GM12891 (cell line): ENCODE data around the gene TAF10.

Experiments
- PAX5 ChIP-seq: IDR thresholded peaks from 2 replicates; pipeline ENCODE4 v1.6.1; 2011; ENCODE audit warnings: low read length, moderate library complexity, mild to moderate bottlenecking; ENCODE audit not compliant: insufficient read depth, severe bottlenecking
- POLR2A ChIP-seq: IDR thresholded peaks from 2 replicates; pipeline ENCODE4 v1.6.1; 2011; ENCODE audit warnings: low read depth, low read length, control low read depth
- POLR2AphosphoS5 ChIP-seq: IDR thresholded peaks from 2 replicates; pipeline ENCODE4 v1.6.1; 2011; ENCODE audit warnings: low read depth, low read length, control low read depth
- POU2F2 ChIP-seq: IDR thresholded peaks from 2 replicates; pipeline ENCODE4 v1.6.1; 2011; ENCODE audit warnings: low read depth, mild to moderate bottlenecking, control low read depth, low read length, moderate library complexity
- SPI1 ChIP-seq: IDR thresholded peaks from 2 replicates; pipeline ENCODE4 v1.6.1; 2011; ENCODE audit warnings: low read depth, low read length, control low read depth
- TAF1 ChIP-seq: IDR thresholded peaks from 2 replicates; pipeline ENCODE4 v1.6.1; 2011; ENCODE audit warnings: low read depth, low read length, control low read depth

- TF ChIP-seq POLR2A, result no peak
- no peak for TF ChIP-seq POLR2AphosphoS5
- TF ChIP-seq POU2F2, result 0 out of 2 replicates have a peak, but pooled peaks have one; percentile 10
- TF ChIP-seq TAF1, result no peak
- TF ChIP-seq SPI1, result peak; percentile 98
- TF ChIP-seq PAX5, result no peak
Observed at GRCh38 chr11:6646918-6647679, 35.1 kb upstream of the TAF10 start.
